ENCODE results near the gene CD47.

Gene CD47

GRCh38 chr3:108051005-108051404 lies 39.8 kb downstream of the CD47 start:
- no peak overlapping the region for H3K4me3 ChIP-seq (ENCODE audit: low read length, poor library complexity, severe bottlenecking)
- TF ChIP-seq, protein P1, sequence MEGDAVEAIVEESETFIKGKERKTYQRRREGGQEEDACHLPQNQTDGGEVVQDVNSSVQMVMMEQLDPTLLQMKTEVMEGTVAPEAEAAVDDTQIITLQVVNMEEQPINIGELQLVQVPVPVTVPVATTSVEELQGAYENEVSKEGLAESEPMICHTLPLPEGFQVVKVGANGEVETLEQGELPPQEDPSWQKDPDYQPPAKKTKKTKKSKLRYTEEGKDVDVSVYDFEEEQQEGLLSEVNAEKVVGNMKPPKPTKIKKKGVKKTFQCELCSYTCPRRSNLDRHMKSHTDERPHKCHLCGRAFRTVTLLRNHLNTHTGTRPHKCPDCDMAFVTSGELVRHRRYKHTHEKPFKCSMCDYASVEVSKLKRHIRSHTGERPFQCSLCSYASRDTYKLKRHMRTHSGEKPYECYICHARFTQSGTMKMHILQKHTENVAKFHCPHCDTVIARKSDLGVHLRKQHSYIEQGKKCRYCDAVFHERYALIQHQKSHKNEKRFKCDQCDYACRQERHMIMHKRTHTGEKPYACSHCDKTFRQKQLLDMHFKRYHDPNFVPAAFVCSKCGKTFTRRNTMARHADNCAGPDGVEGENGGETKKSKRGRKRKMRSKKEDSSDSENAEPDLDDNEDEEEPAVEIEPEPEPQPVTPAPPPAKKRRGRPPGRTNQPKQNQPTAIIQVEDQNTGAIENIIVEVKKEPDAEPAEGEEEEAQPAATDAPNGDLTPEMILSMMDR (conservative IDR thresholded peaks at IDR 0.05; ENCODE audit: low read length), result no peak
- no peak for TF ChIP-seq EZH2phosphoT487 (IDR thresholded peaks at IDR 0.05; ENCODE audit: borderline replicate concordance)
- H4K20me1 ChIP-seq (ENCODE audit: insufficient read depth, low read length, poor library complexity, severe bottlenecking), result no peaks in the 10 kb centered on the region
- no peaks in the 10 kb centered on the region; the same call in 1 of the 2 replicates for H3F3A ChIP-seq (ENCODE audit: low read depth)
- no peaks in the 10 kb centered on the region for H3K4me1 ChIP-seq (ENCODE audit: insufficient read depth, low read length, poor library complexity, severe bottlenecking)
- peaks cover 20% of the 10 kb centered on the region; the same call in 1 of the 2 replicates for H3K79me2 ChIP-seq (ENCODE audit: insufficient read depth, low read length)
- H3K27me3 ChIP-seq (ENCODE audit: insufficient read depth, low read length, poor library complexity, severe bottlenecking), result no peaks in the 10 kb centered on the region
- no peak overlapping the region for H2AFZ ChIP-seq (ENCODE audit: low read length)
- no peak overlapping the region for H3K9ac ChIP-seq (ENCODE audit: low read depth, low read length, poor library complexity, severe bottlenecking)
- no peak overlapping the region for H3K4me2 ChIP-seq (ENCODE audit: low read depth, low read length, poor library complexity, severe bottlenecking)
- peaks cover 92% of the 10 kb centered on the region for H3K36me3 ChIP-seq (ENCODE audit: insufficient read depth, low read length)
- no peaks in the 10 kb centered on the region for H3K9me3 ChIP-seq (ENCODE audit: insufficient read depth, low read depth, low read length)
- H3K9me2 ChIP-seq (replicated peaks; ENCODE audit: low read depth, low read length), result no peaks in the 10 kb centered on the region

DNA sequence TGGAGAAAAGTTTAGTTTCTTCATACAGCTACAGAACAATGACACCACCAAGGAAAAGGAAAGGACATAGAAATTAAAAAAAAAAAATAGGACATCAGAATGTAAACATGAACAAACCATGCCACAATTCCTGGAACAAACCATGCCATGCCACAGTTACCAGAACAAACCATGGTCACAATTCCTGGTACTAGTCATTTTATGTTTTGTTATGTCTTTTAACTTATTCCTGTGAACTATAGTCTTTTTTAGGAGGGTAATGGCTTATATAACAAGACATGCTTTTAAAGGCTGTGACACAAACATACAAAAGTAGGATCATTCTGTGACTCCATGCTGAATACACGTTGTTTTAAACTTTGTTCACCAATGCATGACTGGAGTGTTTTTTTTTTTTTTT lies 42.8 kb downstream of the CD47 start:
- Histone ChIP-seq H3F3A (ENCODE audit: low read depth) (no peaks in the 10 kb centered on the region), H3K9ac (ENCODE audit: low read depth, low read length, poor library complexity, severe bottlenecking) (no peak overlapping the region), H3K27me3 (ENCODE audit: insufficient read depth, low read length, poor library complexity, severe bottlenecking) (no peaks in the 10 kb centered on the region), H4K20me1 (ENCODE audit: insufficient read depth, low read length, poor library complexity, severe bottlenecking) (no peaks in the 10 kb centered on the region), H3K36me3 (ENCODE audit: insufficient read depth, low read length) (peaks cover 70% of the 10 kb centered on the region), H3K9me3 (ENCODE audit: insufficient read depth, low read depth, low read length) (no peaks in the 10 kb centered on the region), H3K4me1 (ENCODE audit: insufficient read depth, low read length, poor library complexity, severe bottlenecking) (no peaks in the 10 kb centered on the region), H3K79me2 (ENCODE audit: insufficient read depth, low read length) (peaks cover 8% of the 10 kb centered on the region; the same call in 1 of the 2 replicates), H3K9me2 (replicated peaks; ENCODE audit: low read depth, low read length) (no peaks in the 10 kb centered on the region), H3K4me2 (ENCODE audit: low read depth, low read length, poor library complexity, severe bottlenecking) (no peak overlapping the region), H2AFZ (ENCODE audit: low read length) (no peak overlapping the region), H3K4me3 (ENCODE audit: low read length, poor library complexity, severe bottlenecking) (no peak overlapping the region)
- TF ChIP-seq, protein P1 (conservative IDR thresholded peaks at IDR 0.05; ENCODE audit: low read length), result no peak
- TF ChIP-seq EZH2phosphoT487 (IDR thresholded peaks at IDR 0.05; ENCODE audit: borderline replicate concordance), result no peak

- no peak overlapping the region for H3K9ac ChIP-seq (ENCODE audit: low read depth, low read length, poor library complexity, severe bottlenecking)
- H3K4me3 ChIP-seq (ENCODE audit: low read length, poor library complexity, severe bottlenecking), result no peak overlapping the region
- H3K27me3 ChIP-seq (ENCODE audit: insufficient read depth, low read length, poor library complexity, severe bottlenecking), result no peaks in the 10 kb centered on the region
- no peaks in the 10 kb centered on the region for H3F3A ChIP-seq (ENCODE audit: low read depth)
- no peak for TF ChIP-seq EZH2phosphoT487 (IDR thresholded peaks at IDR 0.05; ENCODE audit: borderline replicate concordance)
- TF ChIP-seq, protein P1 (conservative IDR thresholded peaks at IDR 0.05; ENCODE audit: low read length), result no peak
- no peaks in the 10 kb centered on the region for H3K4me1 ChIP-seq (ENCODE audit: insufficient read depth, low read length, poor library complexity, severe bottlenecking)
- H3K9me3 ChIP-seq (ENCODE audit: insufficient read depth, low read depth, low read length), result no peaks in the 10 kb centered on the region
- no peak overlapping the region for H3K4me2 ChIP-seq (ENCODE audit: low read depth, low read length, poor library complexity, severe bottlenecking)
- H4K20me1 ChIP-seq (ENCODE audit: insufficient read depth, low read length, poor library complexity, severe bottlenecking), result no peaks in the 10 kb centered on the region
- H3K79me2 ChIP-seq (ENCODE audit: insufficient read depth, low read length), result peaks cover 6% of the 10 kb centered on the region; the same call in 1 of the 2 replicates
- H3K36me3 ChIP-seq (ENCODE audit: insufficient read depth, low read length), result peaks cover 67% of the 10 kb centered on the region
- no peak overlapping the region for H2AFZ ChIP-seq (ENCODE audit: low read length)
- H3K9me2 ChIP-seq (replicated peaks; ENCODE audit: low read depth, low read length), result no peaks in the 10 kb centered on the region
These were observed 44.6 kb downstream of the CD47 start for GRCh38 chr3:108046247-108046646.

Measured in Loucy (cell line).